HUES48 (cell line): ENCODE measurements around the gene FGF11.

Experiments used
- H3K27ac ChIP-seq: one replicate; pipeline ENCODE4 v1.7.0; 2013; ENCODE audit warnings: low read depth, low read length, inconsistent platforms
- H3K27me3 ChIP-seq: 2 replicates; pipeline ENCODE4 v1.6.1; 2013; ENCODE audit warnings: mild to moderate bottlenecking, low read length; ENCODE audit not compliant: control insufficient read depth, insufficient read depth
- H3K36me3 ChIP-seq: 2 replicates; pipeline ENCODE4 v1.6.1; 2013; ENCODE audit warnings: low read length; ENCODE audit not compliant: control insufficient read depth, insufficient read depth
- H3K4me1 ChIP-seq: 2 replicates; pipeline ENCODE4 v1.6.1; 2013; ENCODE audit warnings: mild to moderate bottlenecking, low read length; ENCODE audit not compliant: control insufficient read depth, insufficient read depth
- H3K4me3 ChIP-seq: 2 replicates; pipeline ENCODE4 v1.5.1; 2013; ENCODE audit warnings: mild to moderate bottlenecking, low read depth, low read length
- H3K9ac ChIP-seq: 2 replicates; pipeline ENCODE4 v1.6.1; 2013; ENCODE audit warnings: mild to moderate bottlenecking, low read depth, low read length, moderate library complexity
- H3K9me3 ChIP-seq: 2 replicates; pipeline ENCODE4 v1.6.1; 2013; ENCODE audit warnings: low read length; ENCODE audit not compliant: control insufficient read depth, insufficient read depth

FGF11 gene

GRCh38 chr17:7435676-7436555 lies 3.4 kb upstream of the FGF11 start:
- peak overlapping the region; percentile 92 for H3K4me3 ChIP-seq
- H3K27ac ChIP-seq = peak overlapping the region; percentile 73

GRCh38 chr17:7436556-7437368 lies 2.5 kb upstream of the FGF11 start:
- peaks cover 26% of the 10 kb centered on the region for H3K4me1 ChIP-seq
- peaks cover 24% of the 10 kb centered on the region for H3K27me3 ChIP-seq
- peak overlapping the region; percentile 92 for H3K4me3 ChIP-seq
- H3K36me3 ChIP-seq = no peaks in the 10 kb centered on the region
- peak overlapping the region; percentile 23 for H3K27ac ChIP-seq
- H3K9me3 ChIP-seq = no peaks in the 10 kb centered on the region
- H3K9ac ChIP-seq = peak overlapping the region; percentile 50; the same call in 1 of the 2 replicates

More at GRCh38 chr17:7435676-7436555, 3.4 kb upstream of the FGF11 start:
- Histone ChIP-seq H3K36me3 (no peaks in the 10 kb centered on the region), H3K9ac (peak overlapping the region; percentile 50), H3K9me3 (no peaks in the 10 kb centered on the region), H3K27me3 (peaks cover 24% of the 10 kb centered on the region), H3K4me1 (peaks cover 19% of the 10 kb centered on the region)

DNA sequence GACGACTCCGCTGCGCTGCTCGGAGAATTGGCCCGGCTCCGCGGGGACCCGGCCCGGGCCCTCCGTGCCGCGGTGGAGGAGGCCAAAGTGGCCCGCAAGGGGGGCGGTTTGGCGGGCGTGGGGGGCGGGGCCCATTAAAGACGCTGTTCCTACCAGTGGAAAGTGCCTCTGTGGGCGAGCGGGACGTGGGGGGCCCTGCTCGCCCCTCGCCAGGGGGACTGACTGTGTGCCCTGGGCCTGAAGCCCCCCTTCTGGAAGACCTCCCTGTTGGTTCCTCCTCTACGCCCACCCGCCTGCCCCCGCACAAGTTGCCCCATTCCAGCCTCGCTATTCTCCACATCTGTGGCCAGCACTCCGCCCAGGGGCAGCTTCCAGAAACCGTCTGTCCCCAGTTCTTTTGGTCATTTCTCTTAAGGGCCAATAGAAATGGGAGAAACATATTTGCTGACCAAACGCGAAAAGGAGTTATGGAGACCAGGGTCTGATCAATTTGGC lies 1.9 kb upstream of the FGF11 start:
- Histone ChIP-seq H3K36me3 (no peaks in the 10 kb centered on the region), H3K4me3 (peak overlapping the region; percentile 92), H3K9me3 (no peaks in the 10 kb centered on the region), H3K4me1 (peaks cover 26% of the 10 kb centered on the region), H3K9ac (no peak overlapping the region), H3K27me3 (peaks cover 24% of the 10 kb centered on the region), H3K27ac (no peak overlapping the region)

- Histone ChIP-seq H3K27me3 (peaks cover 24% of the 10 kb centered on the region), H3K4me1 (peaks cover 26% of the 10 kb centered on the region), H3K36me3 (no peaks in the 10 kb centered on the region), H3K9ac (no peak overlapping the region), H3K27ac (no peak overlapping the region), H3K9me3 (no peaks in the 10 kb centered on the region), H3K4me3 (peak overlapping the region; percentile 92)
Measured at GRCh38 chr17:7437950-7438614, 1.2 kb upstream of the FGF11 start.

- Histone ChIP-seq H3K4me3 (peak overlapping the region; percentile 92), H3K9ac (no peak overlapping the region), H3K9me3 (no peaks in the 10 kb centered on the region), H3K27me3 (peaks cover 24% of the 10 kb centered on the region), H3K4me1 (peaks cover 26% of the 10 kb centered on the region), H3K36me3 (no peaks in the 10 kb centered on the region), H3K27ac (no peak overlapping the region)
Measured at GRCh38 chr17:7438656-7439460, 454 bp upstream of the FGF11 start.

DNA sequence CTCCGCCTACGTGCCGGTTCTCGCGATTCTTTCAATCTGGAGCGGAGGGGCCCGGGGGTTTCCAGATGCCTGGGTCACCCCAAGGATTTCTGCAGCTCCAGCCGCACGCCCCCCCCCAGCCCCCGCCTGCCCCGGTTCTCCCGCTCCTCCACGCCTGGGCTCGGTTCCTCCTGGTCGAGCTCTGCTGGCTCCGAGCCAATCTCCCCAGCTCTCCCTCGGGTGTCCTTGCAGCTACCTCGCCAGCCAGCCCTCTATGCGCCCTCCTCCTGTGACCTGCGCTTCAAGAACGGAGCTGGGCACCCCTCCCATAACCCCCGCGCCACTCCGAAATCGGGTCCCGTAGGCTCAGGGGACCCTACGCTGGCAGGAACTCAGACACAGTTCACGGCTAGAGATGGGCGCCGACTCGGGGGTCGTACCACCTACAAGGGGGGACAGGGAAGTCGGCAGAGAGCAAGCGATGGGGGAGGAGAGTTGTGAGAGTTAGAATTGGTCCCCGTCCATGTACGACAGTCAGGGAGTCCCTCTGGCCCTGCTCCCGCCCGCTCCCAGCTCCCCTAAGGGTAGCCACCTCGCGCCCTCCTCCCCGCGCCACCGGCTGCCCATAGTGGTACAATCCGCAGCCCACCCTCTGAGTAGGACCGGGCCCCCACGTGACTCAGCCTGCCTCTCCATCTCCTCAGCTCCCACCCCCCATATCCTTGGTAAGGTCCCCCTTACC lies 961 bp downstream of the FGF11 start:
- Histone ChIP-seq H3K4me3 (peak overlapping the region; percentile 92), H3K27me3 (peaks cover 24% of the 10 kb centered on the region), H3K4me1 (peaks cover 31% of the 10 kb centered on the region), H3K36me3 (no peaks in the 10 kb centered on the region), H3K27ac (peak overlapping the region; percentile 86), H3K9me3 (no peaks in the 10 kb centered on the region), H3K9ac (peak overlapping the region; percentile 93)

GRCh38 chr17:7440834-7441195 lies 1.5 kb downstream of the FGF11 start:
- no peaks in the 10 kb centered on the region for H3K36me3 ChIP-seq
- peaks cover 24% of the 10 kb centered on the region for H3K27me3 ChIP-seq
- H3K4me1 ChIP-seq = peaks cover 31% of the 10 kb centered on the region
- H3K4me3 ChIP-seq = peak overlapping the region; percentile 92
- peak overlapping the region; percentile 86 for H3K27ac ChIP-seq
- H3K9me3 ChIP-seq = no peaks in the 10 kb centered on the region
- H3K9ac ChIP-seq = peak overlapping the region; percentile 93; the same call in 1 of the 2 replicates

- H3K9me3 ChIP-seq = no peaks in the 10 kb centered on the region
- peaks cover 28% of the 10 kb centered on the region for H3K4me1 ChIP-seq
- no peak overlapping the region for H3K9ac ChIP-seq
- H3K27ac ChIP-seq = peak overlapping the region; percentile 46
- H3K4me3 ChIP-seq = peak overlapping the region; percentile 92
- no peaks in the 10 kb centered on the region for H3K36me3 ChIP-seq
- peaks cover 24% of the 10 kb centered on the region for H3K27me3 ChIP-seq
Measured at GRCh38 chr17:7441266-7441665, 2.0 kb downstream of the FGF11 start.

- Histone ChIP-seq H3K9ac (no peak overlapping the region), H3K4me3 (no peak overlapping the region), H3K4me1 (peaks cover 30% of the 10 kb centered on the region), H3K27me3 (peaks cover 24% of the 10 kb centered on the region), H3K27ac (no peak overlapping the region), H3K36me3 (no peaks in the 10 kb centered on the region), H3K9me3 (no peaks in the 10 kb centered on the region)
Measured at GRCh38 chr17:7442142-7442541, 2.8 kb downstream of the FGF11 start.
